ENCODE results near the gene C16orf54.
A peak's percentile ranks its signal among the peaks of the same experiment; 100 is the strongest.
"Not testable (repeated sequence)": the region's sequence is repeated elsewhere in the genome, so short reads cannot be mapped to it uniquely, and the experiment has no call there.

Gene C16orf54

DNA sequence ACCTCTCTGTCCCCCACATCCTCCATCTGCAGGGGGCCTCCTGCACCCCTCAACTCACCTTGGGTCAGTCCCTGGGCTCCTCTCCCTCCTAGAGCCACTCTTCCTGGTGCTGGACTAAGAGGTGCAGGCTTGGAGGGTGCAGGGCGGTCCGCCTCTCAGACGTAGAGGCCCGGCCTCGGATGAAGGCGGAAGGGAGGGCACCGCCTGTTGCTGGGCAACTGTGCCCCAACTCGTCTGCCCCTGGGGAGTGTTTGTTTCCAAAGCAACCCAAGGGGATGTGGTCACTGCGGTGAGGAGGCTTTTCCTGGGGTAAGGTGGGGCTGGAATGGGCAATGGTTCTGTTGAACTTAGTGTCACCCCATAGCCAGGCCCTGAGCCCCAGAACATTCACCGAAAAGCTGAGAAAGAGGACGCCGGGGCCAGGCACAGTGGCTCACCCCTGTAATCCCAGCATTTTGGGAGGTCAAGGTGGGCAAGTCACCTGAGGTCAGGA, at the start of gene C16orf54:
TSS of gene C16orf54 (minus strand) at position 138 of the 493 bp plus-strand sequence. CDS start 1,039 bp downstream, outside the sequence.
- DNase-seq (ENCODE audit: low spot score), result no peak

- DNase-seq (ENCODE audit: low spot score), result no peak
These were observed 48.5 kb upstream of the C16orf54 start for GRCh38 chr16:29794231-29794710.

GRCh38 chr16:29793153-29793552, 47.4 kb upstream of the C16orf54 start:
- DNase-seq (ENCODE audit: low spot score), result not testable (repeated sequence)

DNA sequence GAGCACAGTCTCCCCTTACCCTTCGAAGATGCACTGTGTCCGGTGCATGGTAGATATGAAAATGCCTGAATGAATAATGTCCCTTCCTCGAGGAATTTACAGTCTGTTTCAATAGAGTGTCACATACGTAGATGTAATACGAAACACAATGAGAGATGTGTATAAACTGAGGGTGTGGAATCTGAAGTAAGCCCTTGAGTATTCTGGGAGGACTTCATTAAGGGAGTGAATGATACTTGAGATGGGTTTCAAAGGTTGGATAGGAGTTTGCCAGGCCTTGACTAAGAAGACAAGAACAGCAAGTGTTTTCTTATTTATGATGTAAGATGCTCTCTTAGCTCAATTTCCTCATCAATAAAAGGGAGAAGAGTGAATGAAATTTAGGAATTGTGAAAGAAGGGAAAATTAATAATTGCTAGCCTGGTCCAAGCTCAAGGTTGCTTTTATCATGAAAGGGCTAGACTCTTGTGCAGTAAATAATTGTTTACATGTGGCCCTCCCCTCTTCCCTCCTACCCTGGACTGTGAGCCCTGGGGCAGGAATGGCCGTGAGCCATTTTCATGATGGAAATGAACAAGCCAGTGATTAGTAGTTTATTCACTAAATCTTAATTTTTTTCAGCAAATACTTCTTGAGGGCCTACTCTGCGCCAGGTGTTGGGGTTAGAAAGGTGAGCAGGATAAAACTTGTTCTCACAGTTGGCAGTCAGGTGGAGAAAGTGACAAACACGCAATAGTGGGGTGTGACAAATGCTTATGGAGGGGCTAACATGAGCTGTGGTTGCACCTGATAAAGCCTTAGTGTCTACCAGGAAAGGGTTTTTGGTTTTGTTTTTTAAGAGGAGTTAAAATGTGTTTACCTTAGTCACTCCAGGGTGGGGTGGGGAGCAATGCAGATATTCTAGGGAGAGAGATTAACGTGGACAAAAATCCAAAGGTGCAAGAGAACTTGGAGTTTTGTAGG, 46.3 kb upstream of the C16orf54 start:
- DNase-seq (ENCODE audit: low spot score), result no peak

GRCh38 chr16:29790949-29791844, 45.4 kb upstream of the C16orf54 start:
- no peak for DNase-seq (ENCODE audit: low spot score)

DNA sequence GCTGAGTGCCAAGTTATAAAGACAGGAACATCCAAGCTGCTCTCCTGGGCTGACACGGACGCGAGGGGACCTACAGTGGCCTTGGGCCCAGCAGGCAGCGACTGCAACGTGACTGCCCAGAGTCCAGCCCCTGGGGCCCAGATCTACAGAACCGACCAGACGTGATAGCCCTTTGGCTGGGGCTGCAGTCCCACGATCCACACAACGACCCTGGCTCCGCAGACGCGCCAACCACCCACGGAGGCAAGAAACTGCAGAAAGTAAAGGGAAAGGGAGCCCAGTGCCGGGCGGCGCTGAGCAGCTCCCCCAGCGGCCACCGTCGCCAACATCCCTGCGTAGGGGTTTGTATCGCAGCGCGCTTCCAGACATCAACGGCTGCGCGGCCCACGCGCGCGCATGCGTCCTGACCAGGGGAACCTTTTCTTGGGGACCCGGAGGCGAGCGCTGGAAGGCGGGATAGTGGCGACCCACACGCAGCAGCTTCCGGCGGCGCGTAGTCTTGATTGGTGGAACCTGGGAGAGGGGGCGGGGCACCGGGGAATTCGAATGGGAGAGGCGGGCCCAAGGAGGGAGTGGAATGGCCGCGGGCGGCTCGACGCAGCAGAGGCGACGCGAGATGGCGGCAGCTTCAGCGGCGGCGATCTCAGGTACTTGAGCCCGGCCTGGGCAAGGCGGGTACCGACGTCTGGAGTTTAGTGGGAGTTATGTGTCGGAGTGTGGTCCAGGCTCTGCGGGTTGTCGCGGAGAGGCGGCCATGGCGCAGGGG, 44.6 kb upstream of the C16orf54 start, which contains the start of gene KIF22:
TSS of gene KIF22 (plus strand) at position 569 of the 766 bp plus-strand sequence. CDS start at position 578, 9 bp downstream.
- peak; percentile 99 for DNase-seq (ENCODE audit: low spot score)

DNA sequence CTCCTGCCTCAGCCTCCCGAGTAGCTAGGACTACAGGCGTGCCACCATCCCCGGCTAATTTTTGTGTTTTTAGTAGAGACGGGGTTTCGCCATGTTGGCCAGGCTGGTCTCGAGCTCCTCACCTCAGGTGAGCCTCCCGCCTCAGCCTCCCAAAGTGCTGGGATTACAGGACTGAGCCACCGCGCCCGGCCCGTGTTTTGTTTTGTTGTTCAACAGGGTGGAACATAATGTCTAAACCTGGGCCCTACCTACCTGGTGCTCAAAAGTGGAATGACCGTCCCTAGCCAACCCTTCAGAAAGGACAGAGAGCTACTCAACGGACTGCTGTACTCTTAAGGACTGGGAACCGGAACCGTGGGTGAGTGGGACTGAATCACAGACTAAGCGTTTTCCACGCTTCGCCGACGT, 44.0 kb upstream of the C16orf54 start:
- peak; percentile 63 for DNase-seq (ENCODE audit: low spot score)

DNA sequence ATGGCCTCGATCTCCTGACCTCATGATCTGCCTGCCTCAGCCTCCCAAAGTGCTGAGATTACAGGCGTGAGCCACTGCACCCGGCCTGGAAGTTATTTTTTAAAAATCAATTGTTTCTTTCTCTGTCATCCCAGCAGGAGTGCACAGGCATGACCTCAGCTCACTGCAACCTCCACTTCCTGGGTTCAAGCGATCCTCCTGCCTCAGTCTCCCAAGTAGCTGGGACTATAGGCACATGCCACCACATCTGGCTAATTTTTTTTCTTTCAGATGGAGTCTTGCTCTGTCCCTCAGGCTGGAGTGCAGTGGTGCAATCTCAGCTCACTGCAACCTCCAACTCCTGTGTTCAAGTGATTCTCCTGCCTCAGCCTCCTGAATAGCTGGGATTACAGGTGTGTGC, 41.4 kb upstream of the C16orf54 start:
- not testable (repeated sequence) for DNase-seq (ENCODE audit: low spot score)

GRCh38 chr16:29784901-29785500, 39.2 kb upstream of the C16orf54 start:
- peak; percentile 71 for DNase-seq (ENCODE audit: low spot score)

DNA sequence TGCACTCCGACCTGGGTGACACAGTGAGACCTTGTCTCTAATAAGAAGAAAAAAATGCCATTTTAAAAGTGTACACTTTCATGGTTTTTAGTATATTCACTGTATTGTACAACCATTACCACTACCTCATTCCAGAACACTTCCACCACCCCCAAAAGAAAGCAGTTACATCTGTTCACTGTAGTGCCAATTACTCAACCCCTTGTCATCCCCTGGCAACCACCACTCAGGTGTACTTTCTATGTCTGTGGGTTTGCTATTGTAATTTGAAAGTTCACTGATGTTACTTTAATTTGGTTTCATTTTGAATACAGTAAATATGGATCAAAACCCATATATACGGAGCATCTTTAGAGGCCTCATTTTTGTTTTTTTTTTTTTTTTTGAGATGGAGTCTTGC, 38.4 kb upstream of the C16orf54 start:
- DNase-seq (ENCODE audit: low spot score), result peak; percentile 54

GRCh38 chr16:29783094-29783953, 37.5 kb upstream of the C16orf54 start:
- not testable (repeated sequence) for DNase-seq (ENCODE audit: low spot score)

DNA sequence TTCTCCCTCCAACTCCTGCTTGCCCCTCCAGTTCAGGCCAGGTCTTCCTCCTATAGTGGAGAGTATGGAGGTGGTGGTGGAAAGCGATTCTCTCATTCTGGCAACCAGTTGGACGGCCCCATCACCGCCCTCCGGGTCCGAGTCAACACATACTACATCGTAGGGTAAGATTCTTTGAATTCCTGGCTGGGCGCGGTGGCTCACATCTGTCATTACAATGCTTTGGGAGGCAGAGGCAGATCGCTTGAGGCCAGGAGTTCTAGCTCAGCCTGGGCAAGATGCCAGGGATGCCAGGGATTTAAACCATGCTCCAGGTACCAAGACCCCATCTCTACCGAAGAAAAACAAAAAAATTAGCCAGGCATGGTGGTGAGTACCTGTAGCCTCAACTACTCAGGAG, 33.7 kb upstream of the C16orf54 start:
- DNase-seq (ENCODE audit: low spot score), result peak; percentile 42

GRCh38 chr16:29777576-29778350, 32.0 kb upstream of the C16orf54 start, which contains the start of gene ZG16:
Gene ZG16 (plus strand): TSS chr16:29778256. CDS start chr16:29779267, 1,011 bp downstream.
- no peak for DNase-seq (ENCODE audit: low spot score)

DNA sequence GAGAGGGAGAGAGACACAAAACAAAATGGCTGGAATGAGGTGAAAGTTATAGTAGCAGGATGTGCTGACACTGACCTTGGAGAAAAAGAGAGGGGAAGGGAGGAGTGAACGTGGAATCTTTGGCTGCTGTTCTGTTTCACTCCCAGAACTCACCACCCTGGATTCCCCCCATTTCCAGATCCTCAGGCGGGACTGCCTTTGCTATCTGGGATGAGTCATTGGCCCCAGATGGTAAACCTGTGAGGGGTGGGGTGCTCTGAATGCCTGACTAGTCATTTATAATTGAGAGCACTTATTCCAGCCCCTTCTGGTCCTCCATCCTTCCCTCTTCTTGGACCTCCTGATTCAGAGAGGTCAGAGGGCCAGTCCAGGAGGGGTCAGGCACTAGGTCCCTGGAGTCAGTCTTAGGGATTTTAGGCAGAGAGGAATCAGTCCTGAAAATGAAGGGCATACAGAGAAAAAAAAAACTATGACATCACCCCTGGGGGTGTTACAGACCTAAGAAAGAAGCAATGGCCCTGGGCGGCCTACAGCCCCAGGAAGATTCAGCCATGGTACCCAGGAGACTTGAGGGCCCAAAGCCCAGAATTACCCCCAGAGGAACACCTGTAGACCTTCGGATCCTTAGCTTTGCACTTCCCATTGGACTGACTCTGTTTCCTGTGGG, 30.1 kb upstream of the C16orf54 start:
- DNase-seq (ENCODE audit: low spot score), result no peak

GRCh38 chr16:29774730-29775129, 28.9 kb upstream of the C16orf54 start:
- DNase-seq (ENCODE audit: low spot score), result no peak

DNA sequence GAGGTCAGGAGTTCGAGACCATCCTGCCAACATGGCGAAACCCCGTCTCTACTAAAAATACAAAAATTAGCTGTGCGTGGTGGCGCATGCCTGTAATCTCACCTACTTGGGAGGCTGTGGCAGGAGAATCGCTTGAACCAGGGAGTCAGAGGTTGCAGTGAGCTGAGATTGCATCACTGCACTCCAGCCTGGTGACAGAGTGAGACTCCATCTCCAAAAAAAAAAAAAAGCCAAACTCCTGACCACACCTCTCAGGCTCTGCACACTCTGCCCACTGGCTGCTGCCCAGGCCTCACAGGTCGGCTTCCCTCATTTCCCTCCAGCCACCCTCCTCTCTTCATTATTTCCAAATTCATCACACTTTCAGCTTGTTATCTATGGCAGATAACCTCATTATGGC, 26.5 kb upstream of the C16orf54 start:
- DNase-seq (ENCODE audit: low spot score), result not testable (repeated sequence)

- DNase-seq (ENCODE audit: low spot score), result no peak
These were observed 24.6 kb upstream of the C16orf54 start for GRCh38 chr16:29770250-29770929.

DNA sequence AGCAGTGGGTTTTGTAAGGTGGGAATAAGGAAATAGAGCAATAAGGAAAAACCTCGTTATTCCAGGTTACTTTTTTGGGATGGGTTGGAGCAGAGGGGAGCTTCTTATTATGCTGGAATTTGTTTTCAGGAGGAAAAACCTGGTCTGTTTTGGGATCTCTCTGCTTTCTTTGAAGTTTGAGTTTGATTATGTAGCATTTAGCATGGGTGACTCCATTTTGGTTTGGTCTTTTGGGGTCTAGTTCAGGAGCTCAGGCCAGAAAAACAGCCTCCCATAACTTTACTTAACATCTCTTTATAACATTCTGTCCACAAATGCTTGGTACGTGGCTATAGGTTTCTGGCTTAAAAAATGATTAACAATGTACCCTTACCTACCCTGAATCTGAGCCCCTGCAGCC, 23.7 kb upstream of the C16orf54 start:
- DNase-seq (ENCODE audit: low spot score), result no peak

All from kidney tubule cell (primary cell).